LHCN-M2 (cell line): ENCODE measurements around the gene MYEOV. TPM values are rescaled to one million over a fixed set of nuclear protein-coding genes. Genes with fewer than 3 reads are reported as not detected.

ENCODE experiments used
- DNase-seq: peaks from one replicate; pipeline ENCODE4 v3.0.0-alpha.2; 2012; ENCODE audit warnings: low read depth
- total RNA-seq: library from RNA; depleted of rRNA; stranded (reverse); fragments of >200 nt; gene quantifications from 2 replicates; pipeline ENCODE4 v1.2.3, GENCODE V29; 2014

Gene MYEOV
- total RNA-seq, 1 experiment from 2014 or later: 11.8 TPM

GRCh38 chr11:69265911-69266510, 27.9 kb upstream of the MYEOV start:
- DNase-seq: no peak

GRCh38 chr11:69267395-69267805, 26.6 kb upstream of the MYEOV start:
- no peak for DNase-seq

- DNase-seq: no peak
These were observed 25.0 kb upstream of the MYEOV start for GRCh38 chr11:69268911-69269310.

GRCh38 chr11:69269388-69269787, 24.6 kb upstream of the MYEOV start:
- no peak for DNase-seq

- DNase-seq: no peak
These were observed 23.8 kb upstream of the MYEOV start for GRCh38 chr11:69269926-69270697.

GRCh38 chr11:69270941-69271340, 23.0 kb upstream of the MYEOV start:
- DNase-seq: no peak

- no peak for DNase-seq
These were observed 21.9 kb upstream of the MYEOV start for GRCh38 chr11:69272055-69272454.

GRCh38 chr11:69272831-69273485, 21.0 kb upstream of the MYEOV start:
- no peak for DNase-seq

- DNase-seq: no peak
These were observed 20.4 kb upstream of the MYEOV start for GRCh38 chr11:69273571-69273970.

- no peak for DNase-seq
These were observed 19.4 kb upstream of the MYEOV start for GRCh38 chr11:69274531-69275016.

- no peak for DNase-seq
These were observed 18.8 kb upstream of the MYEOV start for GRCh38 chr11:69275178-69275577.

- no peak for DNase-seq
These were observed 17.8 kb upstream of the MYEOV start for GRCh38 chr11:69276165-69276564.

GRCh38 chr11:69277074-69277809, 16.7 kb upstream of the MYEOV start:
- no peak for DNase-seq

- DNase-seq: no peak
These were observed 15.7 kb upstream of the MYEOV start for GRCh38 chr11:69278091-69278867.

- peak; percentile 96 for DNase-seq
These were observed 13.5 kb upstream of the MYEOV start for GRCh38 chr11:69280451-69280850.

- DNase-seq: peak; percentile 98
These were observed 13.0 kb upstream of the MYEOV start for GRCh38 chr11:69280994-69281393.

GRCh38 chr11:69283446-69283845, 10.5 kb upstream of the MYEOV start:
- DNase-seq: no peak

GRCh38 chr11:69284081-69284511, 9.9 kb upstream of the MYEOV start:
- DNase-seq: no peak

- DNase-seq: no peak
These were observed 8.9 kb upstream of the MYEOV start for GRCh38 chr11:69285091-69285490.

- DNase-seq: no peak
These were observed 8.2 kb upstream of the MYEOV start for GRCh38 chr11:69285766-69286165.
